NCI-H345 treated with DMSO at 0.1 percent for 48 hours (cell line): ENCODE measurements around the gene PCNX2.
"Not testable (repeated sequence)": the region's sequence is repeated elsewhere in the genome, so short reads cannot be mapped to it uniquely, and the experiment has no call there.

ENCODE experiments used
- DNase-seq: peaks from one replicate; lab custom pipeline; 2025; ENCODE audit not compliant: unreplicated experiment; lab: John Stamatoyannopoulos, UW

PCNX2 gene

GRCh38 chr1:233233508-233234040 lies 62.0 kb downstream of the PCNX2 start:
- no peak for DNase-seq

GRCh38 chr1:233230011-233230410 lies 65.5 kb downstream of the PCNX2 start:
- DNase-seq, result no peak

GRCh38 chr1:233229288-233229687 lies 66.2 kb downstream of the PCNX2 start:
- DNase-seq, result no peak

- no peak for DNase-seq
Observed at GRCh38 chr1:233227930-233228465, 67.5 kb downstream of the PCNX2 start.

GRCh38 chr1:233224311-233224710 lies 71.2 kb downstream of the PCNX2 start:
- no peak for DNase-seq

- no peak for DNase-seq
Observed at GRCh38 chr1:233217832-233218231, 77.7 kb downstream of the PCNX2 start.

GRCh38 chr1:233216009-233216408 lies 79.5 kb downstream of the PCNX2 start:
- no peak for DNase-seq

GRCh38 chr1:233215135-233215760 lies 80.3 kb downstream of the PCNX2 start:
- DNase-seq, result no peak

- DNase-seq, result no peak
Observed at GRCh38 chr1:233211595-233211994, 83.9 kb downstream of the PCNX2 start.

GRCh38 chr1:233211106-233211505 lies 84.4 kb downstream of the PCNX2 start:
- no peak for DNase-seq

GRCh38 chr1:233209481-233209880 lies 86.0 kb downstream of the PCNX2 start:
- no peak for DNase-seq

GRCh38 chr1:233208687-233209086 lies 86.8 kb downstream of the PCNX2 start:
- DNase-seq, result no peak

GRCh38 chr1:233197940-233198339 lies 97.6 kb downstream of the PCNX2 start:
- no peak for DNase-seq

- no peak for DNase-seq
Observed at GRCh38 chr1:233193741-233194140, 101.8 kb downstream of the PCNX2 start.

GRCh38 chr1:233190987-233191386 lies 104.5 kb downstream of the PCNX2 start:
- no peak for DNase-seq

GRCh38 chr1:233189526-233189925 lies 106.0 kb downstream of the PCNX2 start:
- no peak for DNase-seq

GRCh38 chr1:233188061-233188460 lies 107.5 kb downstream of the PCNX2 start:
- DNase-seq, result no peak

- no peak for DNase-seq
Observed at GRCh38 chr1:233183226-233184020, 112.1 kb downstream of the PCNX2 start.

GRCh38 chr1:233182587-233182986 lies 112.9 kb downstream of the PCNX2 start:
- DNase-seq, result no peak

- DNase-seq, result no peak
Observed at GRCh38 chr1:233180641-233181364, 114.7 kb downstream of the PCNX2 start.

- DNase-seq, result not testable (repeated sequence)
Observed at GRCh38 chr1:233179638-233180037, 115.9 kb downstream of the PCNX2 start.
